Tibial artery (tissue), 4 donors: ENCODE measurements around the gene WWP2.

Source experiments
- DNase-seq, 2 donors: peaks; one replicate each; pipeline ENCODE4 v3.0.0-alpha.2; 2019
- H3K27ac ChIP-seq, 2 donors: fragments of 200-600 bp; sonication (generic) in 1 of 2; 1 replicate in 1 of 2; 2 replicates in 1 of 2; pipeline ENCODE4 v1.5.1; 2018 to 2019; ENCODE audit warnings: mild to moderate bottlenecking in 1 of 2
- H3K27me3 ChIP-seq, 2 donors: fragments of 200-600 bp; sonication (generic) in 1 of 2; one replicate each; pipeline versions ENCODE4 v1.5.1 to v1.6.0; 2016 to 2019
- H3K36me3 ChIP-seq, 3 donors: fragments of 200-600 bp; sonication (generic) in 2 of 3; one replicate each; pipeline ENCODE4 v1.5.1; 2016 to 2019; ENCODE audit warnings: mild to moderate bottlenecking in 2 of 3
- H3K4me1 ChIP-seq, 4 donors: fragments of 200-600 bp; sonication (generic) in 2 of 4; 1 replicate in 3 of 4; 2 replicates in 1 of 4; pipeline ENCODE4 v1.5.1; 2016 to 2019
- H3K4me3 ChIP-seq, 2 donors: fragments of 200-600 bp; sonication (generic) in 1 of 2; 1 replicate in 1 of 2; 2 replicates in 1 of 2; pipeline ENCODE4 v1.5.1; 2018 to 2019; ENCODE audit warnings: mild to moderate bottlenecking in 2 of 2
- H3K9me3 ChIP-seq, 3 donors: fragments of 200-600 bp; sonication (generic) in 1 of 3; one replicate each; pipeline ENCODE4 v1.5.1; 2016 to 2019
- CTCF ChIP-seq, 2 experiments: fragments of 200-600 bp in 1 of 2; fragments of 450-650 bp in 1 of 2; IDR thresholded peaks; one replicate each; pipeline ENCODE4 v1.5.1; 2017 to 2019; ENCODE audit warnings: antibody characterized with exemption in 2 of 2, mild to moderate bottlenecking in 1 of 2, moderate library complexity in 1 of 2
- intact Hi-C: fragments of 100-400 bp; cut with DNase I; formaldehyde crosslinking; loops from one replicate; pipeline ENCODE4 v1.15.0; 2023; ENCODE audit warnings: low total_unique reads

WWP2 gene

GRCh38 chr16:69845181-69845580, 83.0 kb downstream of the WWP2 start:
- Histone ChIP-seq H3K4me3 (no peak overlapping the region), H3K36me3 (peaks cover 0 to 11% (median 0%) of the 10 kb centered on the region in 3 donors), H3K4me1 (peaks cover 4 to 35% (median 27%) of the 10 kb centered on the region in 4 donors), H3K27ac (no peak overlapping the region), H3K9me3 (no peaks in the 10 kb centered on the region), H3K27me3 (no peaks in the 10 kb centered on the region)
- TF ChIP-seq CTCF (IDR thresholded peaks at IDR 0.05), result no peak
- DNase-seq, result no peak
- intact Hi-C loops, result no loop called here

- DNase-seq, result no peak
- peak overlapping the region; percentile 72 to 75 for H3K27ac ChIP-seq
- H3K4me1 ChIP-seq, result peaks cover 4 to 38% (median 21%) of the 10 kb centered on the region in 4 donors
- H3K9me3 ChIP-seq, result no peaks in the 10 kb centered on the region
- no peak for TF ChIP-seq CTCF (IDR thresholded peaks at IDR 0.05)
- H3K4me3 ChIP-seq, result no peak overlapping the region
- peaks cover 0 to 2% (median 0%) of the 10 kb centered on the region in 3 donors for H3K36me3 ChIP-seq
- intact Hi-C loops, result no loop called here
- no peaks in the 10 kb centered on the region for H3K27me3 ChIP-seq
Observed at GRCh38 chr16:69847643-69848042, 85.5 kb downstream of the WWP2 start.

DNA sequence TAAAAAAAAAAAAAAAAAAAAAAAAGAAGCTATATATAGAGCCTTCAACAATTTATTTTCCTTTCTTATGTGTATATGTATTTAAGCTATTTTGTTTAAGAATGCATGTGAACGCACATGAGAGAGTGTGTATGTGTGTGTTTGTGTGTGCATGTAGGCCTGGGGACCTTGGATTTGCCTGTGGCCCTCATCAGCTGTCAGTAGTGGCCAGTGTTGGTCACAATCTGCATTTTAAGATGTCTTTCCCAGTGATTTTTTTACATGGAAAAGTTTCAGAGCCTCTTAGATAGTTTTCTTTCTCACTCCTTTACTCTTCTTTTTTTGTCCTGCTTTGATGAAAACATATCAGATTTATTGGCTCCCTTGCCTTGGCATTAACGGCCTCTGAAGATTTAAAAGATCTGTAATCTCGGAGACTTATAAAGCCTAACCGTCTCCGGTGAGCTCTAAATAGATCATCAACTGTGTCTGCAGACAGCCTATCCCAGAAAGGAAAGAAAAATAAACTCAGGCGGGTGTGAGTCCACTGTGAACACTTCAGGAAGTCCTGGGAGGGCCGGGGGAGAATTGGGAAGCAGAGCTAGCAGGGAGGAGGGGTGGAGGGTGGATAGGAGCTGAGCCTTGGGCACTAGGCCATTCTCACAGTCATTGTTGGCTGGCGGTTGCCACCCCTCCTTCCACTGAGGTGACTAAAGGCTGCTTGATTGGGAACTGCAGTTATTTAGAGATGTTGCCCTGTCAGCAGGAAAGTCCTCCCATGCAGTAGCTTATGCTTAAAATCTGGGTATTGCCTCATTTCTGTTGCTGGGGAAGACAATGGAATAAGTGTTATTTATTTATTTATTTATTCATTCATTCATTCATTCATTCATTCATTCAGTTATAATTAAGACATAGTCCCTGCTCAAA, 86.8 kb downstream of the WWP2 start:
- intact Hi-C loops, result no loop called here

GRCh38 chr16:69851491-69852240, 89.5 kb downstream of the WWP2 start:
- Histone ChIP-seq H3K27ac (peak overlapping the region; percentile 34 to 72), H3K9me3 (no peaks in the 10 kb centered on the region), H3K27me3 (no peaks in the 10 kb centered on the region), H3K36me3 (peaks cover 0 to 5% (median 0%) of the 10 kb centered on the region in 3 donors), H3K4me1 (peaks cover 4 to 70% (median 21%) of the 10 kb centered on the region in 4 donors), H3K4me3 (no peak overlapping the region)
- no peak for DNase-seq
- TF ChIP-seq CTCF (IDR thresholded peaks at IDR 0.05), result no peak
- intact Hi-C loops, result no loop called here

More for the DNA sequence above, 86.8 kb downstream of the WWP2 start:
- peaks cover 0 to 5% (median 0%) of the 10 kb centered on the region in 3 donors for H3K36me3 ChIP-seq
- peak overlapping the region; percentile 72 to 75 for H3K27ac ChIP-seq
- no peaks in the 10 kb centered on the region for H3K27me3 ChIP-seq
- TF ChIP-seq CTCF (IDR thresholded peaks at IDR 0.05), result peak; percentile 14 to 17
- H3K9me3 ChIP-seq, result no peaks in the 10 kb centered on the region
- peak overlapping the region; percentile 18 to 32 for H3K4me3 ChIP-seq
- DNase-seq, result peak; percentile 93 to 96
- H3K4me1 ChIP-seq, result peaks cover 4 to 50% (median 21%) of the 10 kb centered on the region in 4 donors

DNA sequence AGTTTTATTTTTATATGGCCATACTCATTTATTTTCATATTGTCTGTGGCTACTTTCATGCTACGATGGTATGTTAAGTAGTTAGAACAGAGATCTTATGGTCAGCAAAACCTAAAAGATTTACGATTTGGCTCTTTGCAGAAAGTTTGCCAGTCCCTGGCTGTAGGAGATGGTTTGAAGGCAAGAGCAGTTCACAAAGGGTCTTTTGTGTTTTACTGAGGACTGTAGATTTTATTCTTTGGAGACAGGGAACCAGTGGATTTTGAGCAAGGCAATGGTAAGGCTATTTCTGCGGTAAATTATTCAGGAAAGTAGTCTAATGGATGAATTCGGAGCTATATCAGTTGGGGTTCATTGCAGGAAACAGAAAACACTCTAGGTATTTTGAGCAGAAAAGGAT, 90.7 kb downstream of the WWP2 start:
- H3K9me3 ChIP-seq, result no peaks in the 10 kb centered on the region
- H3K4me3 ChIP-seq, result no peak overlapping the region
- DNase-seq, result no peak
- H3K27me3 ChIP-seq, result no peaks in the 10 kb centered on the region
- H3K27ac ChIP-seq, result peak overlapping the region; percentile 28 to 72
- peaks cover 0 to 5% (median 0%) of the 10 kb centered on the region in 3 donors for H3K36me3 ChIP-seq
- peaks cover 4 to 65% (median 18%) of the 10 kb centered on the region in 4 donors for H3K4me1 ChIP-seq
- no peak for TF ChIP-seq CTCF (IDR thresholded peaks at IDR 0.05)
- intact Hi-C loops, result no loop called here
